Renal cortical epithelial cell (primary cell): ENCODE data around the gene ESRP2. TPM values are rescaled to one million over a fixed set of nuclear protein-coding genes. Genes with fewer than 3 reads are reported as not detected.

Experiments used
- DNase-seq: peaks from one replicate; pipeline ENCODE4 v3.0.0-alpha.2; 2011; ENCODE audit warnings: low read depth
- total RNA-seq: library from RNA; depleted of rRNA; stranded (reverse); fragments of >200 nt; gene quantifications from 2 replicates; pipeline ENCODE4 v1.2.3, GENCODE V29; 2014

The ESRP2 gene
- total RNA-seq, 1 donor from 2014 or later = 11.5 TPM

DNA sequence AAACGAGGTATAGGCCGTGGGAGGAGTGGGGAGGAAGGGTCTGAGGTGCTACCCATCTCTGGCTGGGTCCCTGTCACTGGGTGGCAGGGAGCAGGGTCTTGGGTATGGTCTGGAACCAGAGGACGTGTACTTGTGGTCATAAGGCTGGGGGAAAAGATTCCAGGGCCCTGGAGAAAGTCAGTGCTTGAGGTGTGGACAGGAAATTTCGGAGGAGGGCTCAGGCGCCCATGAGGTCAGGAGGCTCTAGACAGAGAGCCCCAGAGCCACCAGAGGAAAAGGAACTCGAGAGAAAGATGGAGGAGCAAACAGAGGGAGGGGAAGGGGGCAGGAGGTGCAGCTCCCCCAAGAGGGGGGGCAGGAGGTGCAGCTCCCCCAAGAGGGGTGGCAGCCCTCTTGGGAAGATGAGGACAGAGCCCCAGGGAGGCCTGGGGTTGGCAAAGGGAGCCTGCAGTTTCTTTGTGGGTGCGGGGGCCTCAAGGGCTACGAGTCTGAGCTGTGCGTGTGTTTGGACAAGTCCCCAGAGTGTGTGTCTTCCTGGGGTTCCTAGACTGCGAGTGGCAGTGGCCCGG is 27.7 kb upstream of the ESRP2 start:
- DNase-seq = no peak

DNA sequence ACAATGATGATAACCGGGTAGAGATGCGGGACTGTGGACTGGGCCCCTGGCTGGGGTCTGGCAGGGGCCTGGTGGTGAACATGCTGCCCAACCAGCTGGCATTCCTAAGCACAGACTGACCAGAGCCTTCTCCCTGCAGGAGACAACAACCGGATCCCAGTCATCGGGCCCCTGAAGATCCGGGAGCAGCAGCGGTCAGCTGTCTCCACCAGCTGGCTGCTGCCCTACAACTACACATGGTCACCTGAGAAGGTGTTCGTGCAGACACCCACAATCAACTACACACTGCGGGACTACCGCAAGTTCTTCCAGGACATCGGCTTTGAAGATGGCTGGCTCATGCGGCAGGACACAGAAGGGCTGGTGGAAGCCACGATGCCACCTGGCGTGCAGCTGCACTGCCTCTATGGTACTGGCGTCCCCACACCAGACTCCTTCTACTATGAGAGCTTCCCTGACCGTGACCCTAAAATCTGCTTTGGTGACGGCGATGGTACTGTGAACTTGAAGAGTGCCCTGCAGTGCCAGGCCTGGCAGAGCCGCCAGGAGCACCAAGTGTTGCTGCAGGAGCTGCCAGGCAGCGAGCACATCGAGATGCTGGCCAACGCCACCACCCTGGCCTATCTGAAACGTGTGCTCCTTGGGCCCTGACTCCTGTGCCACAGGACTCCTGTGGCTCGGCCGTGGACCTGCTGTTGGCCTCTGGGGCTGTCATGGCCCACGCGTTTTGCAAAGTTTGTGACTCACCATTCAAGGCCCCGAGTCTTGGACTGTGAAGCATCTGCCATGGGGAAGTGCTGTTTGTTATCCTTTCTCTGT is 23.3 kb upstream of the ESRP2 start:
- DNase-seq = no peak

DNA sequence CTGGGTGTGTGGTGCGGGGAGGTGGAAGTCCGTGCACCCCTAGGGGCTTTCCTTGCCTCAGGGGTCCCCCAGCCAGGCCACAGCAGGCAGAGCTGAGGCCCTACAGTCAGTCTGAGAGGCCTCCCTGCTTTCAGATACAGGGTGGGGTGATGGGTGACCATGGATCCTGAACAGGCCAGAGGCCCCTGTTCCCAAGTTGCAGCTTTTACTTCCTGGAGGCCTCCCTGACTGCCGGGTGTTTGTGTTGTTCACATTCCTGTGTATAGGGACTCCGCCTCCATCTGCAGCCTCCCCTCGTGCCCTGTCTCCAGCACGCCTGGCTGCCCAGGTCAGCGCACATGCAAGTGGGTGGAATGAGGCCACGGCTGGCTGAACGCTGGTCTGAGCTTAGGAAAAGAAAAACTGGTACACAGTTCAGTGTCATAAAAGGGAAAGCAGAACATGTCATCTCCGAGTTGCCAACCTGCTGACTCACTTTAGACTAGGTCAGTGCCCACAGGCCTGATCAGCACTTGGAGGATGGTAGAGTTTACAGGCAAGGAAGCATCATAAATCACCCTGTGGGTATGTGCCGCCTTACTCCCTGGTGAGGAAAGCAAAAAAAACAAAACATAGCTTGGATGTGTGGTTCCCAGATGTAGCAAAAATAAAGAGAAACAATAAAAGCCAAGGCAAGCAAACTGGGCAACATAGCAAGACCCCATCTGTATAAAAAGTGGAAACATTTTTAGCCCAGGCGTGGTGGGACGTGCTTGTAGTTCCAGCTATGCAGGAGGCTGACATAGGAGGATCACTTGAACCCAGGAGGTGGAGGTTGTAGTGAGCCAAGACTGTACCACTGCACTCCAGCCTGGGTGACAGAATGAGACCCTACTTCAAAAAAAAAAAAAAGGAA is 22.2 kb upstream of the ESRP2 start:
- peak; percentile 100 for DNase-seq

DNA sequence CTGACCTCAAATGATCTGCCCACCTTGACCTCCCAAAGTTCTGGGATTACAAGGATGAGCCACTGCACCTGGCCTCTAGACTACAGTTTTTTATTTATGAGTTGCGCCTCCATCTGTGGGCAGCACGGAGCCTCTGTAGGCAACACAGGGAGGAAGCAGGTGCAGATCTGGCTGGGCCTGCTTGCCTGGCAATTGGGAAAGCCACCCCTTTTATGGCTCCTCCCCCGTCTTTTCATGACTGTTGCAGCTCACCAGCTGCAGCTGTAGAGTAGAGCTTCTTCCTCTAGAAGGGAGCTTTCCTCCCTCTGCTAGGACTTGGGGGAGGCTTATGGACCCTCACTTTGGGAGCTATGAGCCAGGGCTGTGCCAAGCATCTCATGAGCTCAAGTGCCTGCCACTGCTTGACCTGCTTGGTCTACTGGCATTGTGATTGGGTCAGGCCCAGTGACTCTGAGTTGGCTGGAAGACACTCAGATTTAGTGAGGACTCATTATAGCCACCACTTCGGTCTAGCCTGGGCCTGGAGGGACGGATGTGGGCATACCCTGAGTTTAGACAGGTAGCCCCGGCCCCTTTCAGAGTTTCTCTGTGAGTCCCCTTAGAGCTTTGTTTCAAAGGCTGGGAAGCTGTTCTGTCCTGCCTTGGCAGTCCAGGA is 21.5 kb upstream of the ESRP2 start:
- DNase-seq = peak; percentile 30

DNA sequence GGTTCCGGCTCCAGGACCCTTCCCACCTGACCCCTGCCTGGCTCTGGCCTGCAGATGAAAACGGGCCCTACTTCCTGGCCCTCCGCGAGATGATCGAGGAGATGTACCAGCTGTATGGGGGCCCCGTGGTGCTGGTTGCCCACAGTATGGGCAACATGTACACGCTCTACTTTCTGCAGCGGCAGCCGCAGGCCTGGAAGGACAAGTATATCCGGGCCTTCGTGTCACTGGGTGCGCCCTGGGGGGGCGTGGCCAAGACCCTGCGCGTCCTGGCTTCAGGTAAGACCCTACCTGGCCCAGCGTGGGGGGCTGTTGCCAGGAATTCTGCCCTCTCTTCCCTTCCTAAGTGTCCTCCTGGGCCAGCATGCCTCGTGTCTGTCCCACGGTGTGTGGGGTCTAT is 19.8 kb upstream of the ESRP2 start:
- no peak for DNase-seq

DNA sequence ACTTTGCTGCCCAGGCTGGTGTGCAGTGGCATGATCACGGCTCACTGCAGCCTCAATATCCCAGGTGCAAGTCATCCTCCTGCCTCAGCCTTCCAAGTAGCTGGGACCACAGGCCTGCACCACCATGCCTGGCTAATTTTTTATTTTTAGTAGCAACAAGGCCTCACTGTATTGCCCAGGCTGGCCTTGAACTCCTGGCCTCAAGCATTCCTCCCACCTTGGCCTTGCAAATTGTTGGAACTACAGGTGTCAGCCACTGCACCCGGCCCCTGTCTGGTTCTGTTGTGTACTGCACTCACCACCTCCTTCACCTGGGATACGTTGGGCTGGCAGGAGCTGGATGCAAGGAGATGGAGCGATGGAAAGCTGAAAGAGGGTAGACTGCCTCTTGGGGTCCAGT is 17.8 kb upstream of the ESRP2 start:
- no peak for DNase-seq

DNA sequence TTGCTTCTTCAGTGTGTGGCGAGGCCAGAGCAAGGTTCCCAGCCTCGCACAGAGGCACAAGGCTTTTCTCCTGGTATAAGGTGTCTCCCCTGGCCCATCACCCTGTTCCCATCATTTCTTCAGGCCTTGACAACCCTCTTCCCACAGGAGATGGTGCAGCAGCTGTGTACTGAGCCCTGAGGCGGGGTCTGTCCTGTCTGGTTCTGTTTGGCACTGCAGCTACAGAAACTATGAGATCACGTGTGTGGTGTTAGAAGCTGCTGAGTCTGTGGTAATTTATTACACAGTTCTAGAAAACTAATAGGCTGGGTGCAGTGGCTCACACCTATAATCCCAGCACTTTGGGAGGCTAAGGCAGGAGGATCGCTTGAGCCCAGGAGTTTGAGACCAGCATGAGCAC is 16.5 kb upstream of the ESRP2 start:
- no peak for DNase-seq

DNA sequence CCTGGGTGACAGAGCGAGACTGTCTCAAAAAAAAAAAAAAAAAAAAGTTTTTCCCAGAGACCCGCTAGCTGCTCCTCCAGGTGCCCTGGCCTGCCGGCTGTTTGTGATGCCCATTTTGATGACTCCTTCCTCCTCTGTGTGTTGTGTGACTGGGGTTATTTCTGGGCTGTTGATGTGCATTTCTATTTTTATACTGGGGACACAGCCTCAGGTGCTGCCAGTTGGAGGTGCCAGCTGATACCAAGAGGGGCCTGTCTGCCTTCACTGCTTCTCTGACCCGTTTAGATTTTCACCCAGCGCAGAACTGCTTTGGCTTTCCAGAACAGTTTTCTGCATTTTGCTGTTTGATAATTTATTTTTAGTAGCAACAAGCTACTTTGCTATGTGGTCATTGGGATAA is 15.9 kb upstream of the ESRP2 start:
- DNase-seq = no peak

DNA sequence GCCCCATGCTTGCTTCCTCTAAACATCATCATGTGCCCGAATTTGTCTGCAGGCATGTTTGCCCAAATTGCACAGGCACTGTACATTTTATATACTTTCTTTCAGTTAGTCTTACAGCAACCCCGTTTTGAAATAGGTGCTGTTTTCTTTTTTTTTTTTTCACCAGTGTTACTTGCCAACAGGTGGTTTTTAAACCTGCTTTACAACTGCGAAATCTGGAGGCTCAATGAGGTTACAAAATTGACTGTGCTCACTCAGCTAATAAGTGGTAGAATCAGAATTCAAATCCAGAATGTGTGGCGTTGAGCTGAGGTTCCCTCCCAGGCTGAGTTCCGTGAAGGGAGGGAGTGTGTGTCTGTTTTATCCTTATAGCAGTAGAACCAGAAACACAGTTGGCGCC is 15.0 kb upstream of the ESRP2 start:
- no peak for DNase-seq

DNA sequence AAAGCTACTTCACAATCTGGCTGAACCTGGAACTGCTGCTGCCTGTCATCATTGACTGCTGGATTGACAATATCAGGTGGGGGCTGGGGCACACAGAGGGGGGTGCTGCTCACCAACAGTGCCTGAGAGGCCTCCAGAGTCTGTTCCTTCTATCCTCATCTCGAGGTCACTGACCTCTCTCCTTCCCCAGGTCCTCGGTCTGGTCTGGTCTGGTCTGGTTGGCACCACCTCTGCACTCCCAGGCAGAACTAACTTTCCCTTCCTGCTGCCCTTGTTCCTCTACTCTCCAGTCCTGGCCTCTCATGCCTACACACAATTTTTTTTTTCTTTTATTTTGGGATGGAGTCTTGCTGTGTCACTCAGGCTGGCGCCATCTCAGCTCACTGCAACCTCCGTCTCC is 13.4 kb upstream of the ESRP2 start:
- no peak for DNase-seq

DNA sequence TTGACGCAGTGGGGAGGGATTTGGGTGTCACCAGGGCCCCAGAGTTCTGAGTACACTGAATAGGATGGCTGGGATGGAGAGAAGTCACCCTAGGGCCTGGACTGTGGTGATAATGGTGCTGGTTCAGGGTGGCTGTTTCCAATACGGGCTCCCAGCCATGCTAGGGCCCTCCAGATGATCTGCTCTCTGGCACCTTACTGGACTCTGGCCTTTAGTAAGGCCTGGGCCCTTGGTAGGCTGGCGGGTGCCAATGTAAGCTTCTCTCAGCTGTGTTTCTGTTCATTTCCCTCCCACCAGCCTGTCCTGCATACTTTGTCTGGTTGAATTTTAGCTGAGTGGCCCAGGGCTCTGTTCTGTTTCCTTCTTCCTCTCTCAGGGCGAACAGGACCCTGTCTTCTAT is 12.0 kb upstream of the ESRP2 start:
- DNase-seq = no peak

DNA sequence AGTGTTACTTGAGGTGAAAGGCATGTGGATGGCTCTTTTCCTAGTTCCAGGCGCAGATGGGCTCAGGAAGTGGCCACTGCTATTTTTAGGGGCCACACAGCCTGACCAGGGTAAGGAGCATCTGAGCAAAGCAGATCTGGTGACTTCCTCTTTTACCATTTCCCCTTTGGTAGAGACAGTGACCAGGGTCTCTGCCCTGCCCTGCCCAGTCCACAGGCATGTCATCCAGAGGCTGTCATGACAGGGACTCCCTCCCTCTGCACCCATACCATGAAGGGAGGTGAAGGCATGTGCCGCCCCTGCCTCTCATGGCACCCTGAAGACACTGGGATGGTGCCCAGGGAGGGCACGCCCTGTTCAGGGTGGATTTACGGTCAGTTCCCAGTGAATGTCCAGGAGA is 11.5 kb upstream of the ESRP2 start:
- DNase-seq = no peak

DNA sequence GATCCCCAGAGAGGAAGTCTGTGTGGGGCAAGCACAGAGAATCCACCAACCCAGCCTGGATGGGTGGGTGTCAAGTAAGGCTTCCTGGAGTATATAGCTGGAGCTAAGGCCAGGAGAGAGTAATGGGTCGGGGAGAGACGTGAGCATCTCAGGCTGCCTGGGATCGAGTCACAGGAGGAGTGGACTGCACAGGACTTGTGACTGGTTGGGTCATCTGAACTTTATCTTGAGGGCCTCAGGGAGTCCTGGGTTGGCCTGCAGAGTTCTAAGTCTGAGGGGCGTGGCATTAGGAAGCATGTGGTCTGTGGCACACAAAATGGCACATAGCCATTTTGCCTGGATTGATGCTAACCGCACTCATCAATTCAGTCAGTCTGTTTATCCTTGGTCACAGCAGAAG is 10.7 kb upstream of the ESRP2 start:
- peak; percentile 42 for DNase-seq

DNA sequence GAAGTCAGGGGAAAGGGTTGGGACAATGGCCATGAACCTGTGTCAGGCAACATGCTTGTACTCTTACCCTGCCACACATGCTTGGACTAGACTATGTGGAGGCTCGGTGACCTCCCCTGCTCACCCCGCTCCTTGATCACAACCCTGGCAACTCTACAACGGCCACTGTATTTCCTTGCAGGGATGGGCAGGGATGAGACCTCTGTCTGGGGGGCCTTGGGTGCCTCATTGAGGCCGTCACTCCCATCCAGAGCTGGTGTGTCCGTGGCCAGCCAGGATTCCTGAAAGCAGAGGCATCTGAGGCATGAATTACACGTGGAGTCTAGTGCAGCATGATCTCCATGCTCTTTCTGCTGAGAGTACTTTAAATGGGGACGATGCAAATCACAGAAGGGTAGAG is 10.2 kb upstream of the ESRP2 start:
- DNase-seq = no peak

DNA sequence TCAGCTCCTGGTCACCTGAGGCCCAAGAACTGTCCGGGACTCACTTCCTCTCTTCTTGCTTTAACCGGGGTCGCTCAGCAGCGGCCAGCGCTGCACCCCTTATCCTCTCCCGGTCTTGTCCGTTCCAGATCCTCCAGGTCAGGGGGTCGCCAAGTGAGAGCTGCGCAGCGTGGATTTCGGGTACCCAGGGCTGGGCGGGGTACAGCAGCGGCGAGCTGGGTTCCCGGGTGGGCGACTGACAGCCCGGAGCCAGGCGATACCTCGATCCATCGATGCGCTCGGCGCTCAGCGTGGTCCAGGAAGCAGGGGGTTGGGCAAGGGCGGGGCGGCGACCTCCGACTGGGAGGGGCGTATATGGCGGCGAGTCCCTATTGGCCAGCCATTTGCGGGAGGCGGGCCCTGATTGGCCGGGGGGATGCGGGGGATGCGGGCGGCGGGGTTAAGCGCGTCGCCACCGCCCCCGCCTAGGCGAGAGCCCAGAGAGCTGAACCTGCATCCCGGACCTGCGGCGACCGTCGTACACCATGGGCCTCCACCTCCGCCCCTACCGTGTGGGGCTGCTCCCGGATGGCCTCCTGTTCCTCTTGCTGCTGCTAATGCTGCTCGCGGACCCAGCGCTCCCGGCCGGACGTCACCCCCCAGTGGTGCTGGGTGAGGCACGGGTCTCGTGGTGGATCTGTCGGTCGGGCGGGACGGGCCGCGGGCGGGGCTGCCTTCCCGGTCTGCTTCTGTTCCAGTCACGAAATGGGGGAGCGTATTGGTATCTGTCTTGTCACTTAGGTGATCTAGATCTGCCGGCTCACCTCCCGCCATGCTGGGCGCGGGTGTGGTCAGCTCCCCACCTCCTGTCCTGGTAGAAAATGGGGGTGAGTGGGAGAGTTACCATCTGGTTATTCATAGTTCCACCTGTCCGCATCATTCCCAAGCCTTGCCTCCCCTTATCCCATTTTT is 9.3 kb upstream of the ESRP2 start, which contains the start of gene PLA2G15:
Gene PLA2G15, plus strand, starts transcription at position 471 of the 951 bp plus-strand sequence. Its CDS starts 54 bp downstream, at position 525.
- peak; percentile 66 for DNase-seq

DNA sequence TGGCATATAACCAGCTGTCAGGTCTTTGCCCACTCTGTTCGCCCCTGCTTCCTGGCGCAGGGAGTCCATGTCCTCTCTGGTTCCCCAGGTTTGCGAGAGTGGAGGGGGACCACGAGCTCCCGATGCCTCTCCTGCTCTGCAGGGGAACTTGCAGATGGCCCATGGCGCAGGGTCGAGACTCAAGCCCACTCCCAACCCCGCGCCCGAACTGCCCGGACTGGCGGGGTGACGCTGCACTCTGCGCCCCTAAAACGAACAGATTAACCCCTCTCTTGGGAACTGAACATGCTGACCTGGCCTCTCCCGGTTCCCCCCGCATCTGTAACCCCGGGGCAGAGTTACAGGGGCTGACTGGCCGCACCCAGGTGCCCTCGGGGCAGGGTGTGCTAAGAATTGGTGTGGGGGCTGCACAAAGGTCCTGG is 8.6 kb upstream of the ESRP2 start:
- DNase-seq = no peak

DNA sequence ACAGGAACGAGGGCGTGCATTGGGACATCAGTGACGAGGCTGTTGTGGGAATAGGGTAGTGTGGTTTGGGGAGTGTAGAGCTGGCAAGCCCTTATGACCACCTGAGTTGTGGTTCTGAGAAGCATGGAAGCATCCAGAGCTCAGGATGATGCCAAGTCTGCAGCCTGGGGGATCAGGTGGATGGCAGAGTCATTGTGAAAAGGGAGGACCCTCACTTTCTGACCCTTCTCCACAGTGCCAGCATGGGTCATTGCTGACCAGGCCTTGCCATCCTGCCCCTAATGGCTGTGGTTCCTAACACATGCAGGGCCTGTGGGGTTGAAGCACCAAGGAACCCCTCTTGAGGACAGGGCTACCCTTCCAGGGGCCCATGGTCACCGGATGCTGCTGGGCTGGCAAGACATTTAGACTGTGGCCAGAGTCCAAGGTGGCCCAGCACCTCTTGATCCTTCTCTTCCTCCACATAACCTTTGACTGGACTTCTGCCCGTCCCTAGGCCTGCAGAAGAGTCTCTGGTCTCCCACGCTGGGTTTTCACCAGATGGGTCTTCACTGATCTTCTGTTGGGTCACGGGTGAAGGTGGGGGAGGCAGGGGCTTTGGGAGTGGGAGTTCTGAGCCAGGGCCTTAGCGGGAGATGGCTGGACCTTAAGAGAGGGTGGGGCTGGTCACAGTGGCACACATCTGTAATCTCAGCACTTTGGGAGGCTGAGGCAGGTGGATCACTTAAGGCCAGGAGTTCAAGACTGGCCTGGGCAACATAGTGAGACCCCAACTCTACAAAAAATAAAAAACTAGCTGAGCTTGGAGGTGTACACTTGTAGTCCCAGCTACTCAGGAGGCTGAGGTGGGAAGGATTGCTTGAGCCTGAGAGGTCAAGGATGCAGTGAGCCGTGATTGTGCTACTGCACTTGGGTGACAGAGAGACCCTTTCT is 7.3 kb upstream of the ESRP2 start:
- no peak for DNase-seq

DNA sequence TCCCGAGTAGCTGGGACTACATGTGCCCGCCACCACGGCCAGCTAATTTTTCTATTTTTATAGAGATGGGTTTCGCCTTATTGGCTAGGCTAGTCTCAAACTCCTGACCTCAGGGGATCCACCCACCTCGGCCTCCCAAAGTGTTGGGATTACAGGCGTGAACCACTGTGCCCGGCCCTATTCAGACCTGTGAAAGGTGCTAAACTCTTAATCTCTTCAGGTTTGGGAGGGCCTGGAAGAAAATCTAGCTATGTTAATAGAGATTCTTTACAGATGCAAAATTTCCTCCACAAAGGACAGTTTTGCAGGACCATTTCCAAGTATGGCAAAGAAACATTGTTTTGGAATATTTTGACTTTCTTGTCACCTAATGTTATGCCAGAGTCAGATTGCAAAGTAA is 6.2 kb upstream of the ESRP2 start:
- DNase-seq = no peak

DNA sequence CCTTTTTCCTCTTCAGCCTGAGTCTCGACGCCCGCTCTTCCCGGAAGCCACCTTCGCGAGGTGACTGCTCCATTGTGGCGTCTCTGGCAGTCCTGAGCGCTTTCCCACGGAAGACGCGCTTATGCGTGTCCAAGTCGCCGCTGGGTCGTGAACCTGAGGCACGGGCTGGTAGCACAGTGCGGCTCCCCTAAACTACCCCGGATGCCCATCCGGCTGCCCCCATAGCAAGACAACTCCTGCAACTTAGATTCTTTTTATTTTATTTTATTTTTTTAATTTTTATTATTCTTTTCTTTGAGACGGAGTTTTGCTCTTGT is 2.1 kb upstream of the ESRP2 start:
- DNase-seq = no peak
